Natural killer cell (primary cell): ENCODE measurements around the gene WDR18. TPM values are rescaled to one million over a fixed set of nuclear protein-coding genes. Genes with fewer than 3 reads are reported as not detected.

ENCODE experiments used
- ATAC-seq, 3 donors: fragments of 150-1000 bp in 2 of 3; fragments of 200-7000 bp in 1 of 3; cut with Tn5 transposase; 1 replicate in 1 of 3; 2 replicates in 2 of 3; pipeline ENCODE4 v1.10.0; 2021; ENCODE audit warnings: mild to moderate bottlenecking in 2 of 3, moderate library complexity in 2 of 3
- DNase-seq, 2 donors: peaks; one replicate each; pipeline versions ENCODE4 v3.0.0 to v3.0.0-alpha.2; 2013 to 2021; ENCODE audit warnings: mixed read lengths in 1 of 2
- H3K27ac ChIP-seq: one replicate; pipeline ENCODE4 v1.5.1; 2013; ENCODE audit warnings: mild to moderate bottlenecking, low read length
- H3K27me3 ChIP-seq: one replicate; pipeline ENCODE4 v1.6.1; 2013; ENCODE audit warnings: low read length; ENCODE audit not compliant: control insufficient read depth, insufficient read depth
- H3K36me3 ChIP-seq: one replicate; pipeline ENCODE4 v1.6.1; 2013; ENCODE audit warnings: low read length; ENCODE audit not compliant: control insufficient read depth, insufficient read depth
- H3K4me1 ChIP-seq: one replicate; pipeline ENCODE4 v1.6.1; 2013; ENCODE audit warnings: low read length; ENCODE audit not compliant: control insufficient read depth, insufficient read depth
- H3K4me3 ChIP-seq: one replicate; pipeline ENCODE4 v1.5.1; 2013; ENCODE audit warnings: low read length
- H3K9me3 ChIP-seq: one replicate; pipeline ENCODE4 v1.6.1; 2013; ENCODE audit warnings: low read length; ENCODE audit not compliant: control insufficient read depth, insufficient read depth
- H3K27ac Mint-ChIP-seq, 2 donors: one replicate each; pipeline ENCODE4 v1.8.0; 2022; ENCODE audit warnings: mild to moderate bottlenecking in 2 of 2, mixed read lengths in 2 of 2, moderate library complexity in 1 of 2
- H3K27me3 Mint-ChIP-seq, 2 donors: one replicate each; pipeline ENCODE4 v1.8.0; 2022; ENCODE audit warnings: low read depth in 2 of 2, mixed read lengths in 2 of 2
- H3K36me3 Mint-ChIP-seq: one replicate; pipeline ENCODE4 v1.8.0; 2022; ENCODE audit warnings: mixed read lengths
- H3K4me1 Mint-ChIP-seq, 2 donors: one replicate each; pipeline ENCODE4 v1.8.0; 2022; ENCODE audit warnings: mixed read lengths in 2 of 2
- H3K4me3 Mint-ChIP-seq: one replicate; pipeline ENCODE4 v1.8.0; 2022; ENCODE audit warnings: mild to moderate bottlenecking, moderate library complexity, mixed read lengths
- H3K9me3 Mint-ChIP-seq, 2 donors: one replicate each; pipeline ENCODE4 v1.8.0; 2022; ENCODE audit warnings: mixed read lengths in 2 of 2
- CTCF ChIP-seq: fragments of 200-600 bp; IDR thresholded peaks from one replicate; pipeline ENCODE4 v1.8.0; 2022; ENCODE audit warnings: antibody characterized with exemption
- WGBS: methylation state at CpG from one replicate; pipeline ENCODE4 v1.1.7; 2013; ENCODE audit warnings: missing lambda C conversion rate; ENCODE audit not compliant: insufficient coverage; 5-methylcytosine and 5-hydroxymethylcytosine counted together
- intact Hi-C: fragments of 100-400 bp; cut with micrococcal nuclease; formaldehyde crosslinking; loops from one replicate; pipeline ENCODE4 v1.14.2; 2022
- total RNA-seq, 4 donors: library from RNA; stranded (reverse); fragments of 120-200 nt in 1 of 4; gene quantifications; one replicate each; pipeline versions ENCODE4 v1.2.3 to v1.2.4, GENCODE V29; 2013 to 2022

The WDR18 gene
- total RNA-seq, 3 donors from 2014 or later (not counting 1 experiment from before 2014, with no cell fraction given) = 17.5 to 25.4 (median 22.7) TPM

GRCh38 chr19:1038978-1039645 lies 55.0 kb downstream of the WDR18 start:
- Histone ChIP-seq H3K36me3 (peaks cover 39% of the 10 kb centered on the region), H3K27ac (peak overlapping the region; percentile 66), H3K9me3 (no peaks in the 10 kb centered on the region), H3K27me3 (no peaks in the 10 kb centered on the region), H3K4me1 (peaks cover 65% of the 10 kb centered on the region), H3K4me3 (peak overlapping the region; percentile 83)
- peak overlapping the region; percentile 98 for H3K4me3 Mint-ChIP-seq
- H3K4me1 Mint-ChIP-seq = peaks cover 39 to 53% of the 10 kb centered on the region in 2 donors
- TF ChIP-seq CTCF = no peak
- no peaks in the 10 kb centered on the region for H3K36me3 Mint-ChIP-seq
- H3K27me3 Mint-ChIP-seq = no peaks in the 10 kb centered on the region
- peak overlapping the region; percentile 85 to 92 for H3K27ac Mint-ChIP-seq
- intact Hi-C loops = no loop called here
- WGBS = 72% methylated on average over 22 of the region's 22 CpGs
- ATAC-seq (no peak), DNase-seq (peak in 1 of 2 donors; percentile 50)
- H3K9me3 Mint-ChIP-seq = no peaks in the 10 kb centered on the region

- H3K36me3 ChIP-seq = peaks cover 43% of the 10 kb centered on the region
- H3K27me3 ChIP-seq = no peaks in the 10 kb centered on the region
- Mint-ChIP-seq H3K4me3 (peak within 1 kb of the TSS; percentile 98), H3K4me1 (peaks cover 39 to 53% of the 10 kb centered on the region in 2 donors), H3K36me3 (no peaks in the 10 kb centered on the region), H3K27me3 (no peaks in the 10 kb centered on the region), H3K9me3 (no peaks in the 10 kb centered on the region), H3K27ac (peak within 1 kb of the TSS; percentile 85 to 92)
- peak within 1 kb of the TSS; percentile 83 for H3K4me3 ChIP-seq
- ATAC-seq (peak; percentile 95 to 98 (median 96)), DNase-seq (peak; percentile 99)
- WGBS = 3% methylated on average over 56 of the region's 56 CpGs
- no peak for TF ChIP-seq CTCF
- no peaks in the 10 kb centered on the region for H3K9me3 ChIP-seq
- peaks cover 65% of the 10 kb centered on the region for H3K4me1 ChIP-seq
- intact Hi-C loops = loop anchor here (2.0 kb wide), 1 partner anchor 19 kb away; the partner anchor contains the start of genes RNU6-2 and TMEM259
- H3K27ac ChIP-seq = peak within 1 kb of the TSS; percentile 34
Observed at GRCh38 chr19:1039646-1040475, 55.7 kb downstream of the WDR18 start, which contains the start of gene ABCA7. ABCA7 (plus strand) TSS chr19:1040107; CDS start chr19:1041362, 1,255 bp downstream.

GRCh38 chr19:1040476-1041271 lies 56.5 kb downstream of the WDR18 start:
- Mint-ChIP-seq H3K4me1 (peaks cover 39 to 53% of the 10 kb centered on the region in 2 donors), H3K9me3 (no peaks in the 10 kb centered on the region), H3K36me3 (no peaks in the 10 kb centered on the region), H3K4me3 (peak overlapping the region; percentile 98), H3K27me3 (no peaks in the 10 kb centered on the region), H3K27ac (peak overlapping the region; percentile 85 to 92)
- peak overlapping the region; percentile 83 for H3K4me3 ChIP-seq
- peaks cover 62% of the 10 kb centered on the region for H3K4me1 ChIP-seq
- 3% methylated on average over 27 of the region's 27 CpGs for WGBS
- H3K36me3 ChIP-seq = peaks cover 43% of the 10 kb centered on the region
- H3K27ac ChIP-seq = peak overlapping the region; percentile 34
- TF ChIP-seq CTCF = no peak
- H3K9me3 ChIP-seq = no peaks in the 10 kb centered on the region
- no peaks in the 10 kb centered on the region for H3K27me3 ChIP-seq
- ATAC-seq = peak; percentile 52 to 58 (median 56)
- DNase-seq = peak; percentile 81 to 94
- intact Hi-C loops = loop anchor here (2.0 kb wide), 1 partner anchor 20 kb away; the partner anchor contains the start of genes RNU6-2 and TMEM259
